Measurements from ENCODE around the gene SYNE1.

The SYNE1 gene

DNA sequence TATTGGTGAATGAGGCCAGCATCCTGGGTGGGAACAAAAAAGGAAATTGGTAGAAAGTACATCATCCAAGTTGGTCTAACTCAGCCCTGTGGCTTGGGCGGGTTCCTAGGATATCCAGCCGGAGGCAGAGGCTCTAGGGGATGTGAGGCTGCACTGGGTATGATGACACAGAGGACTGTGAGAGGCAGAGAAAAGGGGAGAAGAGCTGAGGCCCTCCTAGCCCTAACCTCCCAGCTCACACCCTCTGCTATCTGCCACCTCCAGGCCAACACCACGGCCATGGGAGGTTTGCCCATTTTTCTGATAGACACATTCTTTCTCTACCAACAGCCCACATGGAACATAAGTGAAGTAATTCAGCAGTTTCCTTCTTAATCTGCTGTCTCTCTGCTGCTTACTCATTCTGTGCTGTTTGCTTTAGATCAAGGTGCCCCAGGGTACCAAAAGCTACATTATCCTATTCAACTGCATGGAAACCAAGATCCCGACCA, 545.3 kb downstream of the SYNE1 start:
- in situ Hi-C loops (cut with HindIII; ENCODE audit: low sequenced_read_pairs), result no loop called here
- peak; percentile 67 for DNase-seq (ENCODE audit: low read depth, low spot score)
- no peak overlapping the region for H3K4me3 ChIP-seq (ENCODE audit: low read depth, low read length)
- TF ChIP-seq, protein P1, sequence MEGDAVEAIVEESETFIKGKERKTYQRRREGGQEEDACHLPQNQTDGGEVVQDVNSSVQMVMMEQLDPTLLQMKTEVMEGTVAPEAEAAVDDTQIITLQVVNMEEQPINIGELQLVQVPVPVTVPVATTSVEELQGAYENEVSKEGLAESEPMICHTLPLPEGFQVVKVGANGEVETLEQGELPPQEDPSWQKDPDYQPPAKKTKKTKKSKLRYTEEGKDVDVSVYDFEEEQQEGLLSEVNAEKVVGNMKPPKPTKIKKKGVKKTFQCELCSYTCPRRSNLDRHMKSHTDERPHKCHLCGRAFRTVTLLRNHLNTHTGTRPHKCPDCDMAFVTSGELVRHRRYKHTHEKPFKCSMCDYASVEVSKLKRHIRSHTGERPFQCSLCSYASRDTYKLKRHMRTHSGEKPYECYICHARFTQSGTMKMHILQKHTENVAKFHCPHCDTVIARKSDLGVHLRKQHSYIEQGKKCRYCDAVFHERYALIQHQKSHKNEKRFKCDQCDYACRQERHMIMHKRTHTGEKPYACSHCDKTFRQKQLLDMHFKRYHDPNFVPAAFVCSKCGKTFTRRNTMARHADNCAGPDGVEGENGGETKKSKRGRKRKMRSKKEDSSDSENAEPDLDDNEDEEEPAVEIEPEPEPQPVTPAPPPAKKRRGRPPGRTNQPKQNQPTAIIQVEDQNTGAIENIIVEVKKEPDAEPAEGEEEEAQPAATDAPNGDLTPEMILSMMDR (IDR thresholded peaks at IDR 0.05; ENCODE audit: low read depth, low read length), result no peak

DNA sequence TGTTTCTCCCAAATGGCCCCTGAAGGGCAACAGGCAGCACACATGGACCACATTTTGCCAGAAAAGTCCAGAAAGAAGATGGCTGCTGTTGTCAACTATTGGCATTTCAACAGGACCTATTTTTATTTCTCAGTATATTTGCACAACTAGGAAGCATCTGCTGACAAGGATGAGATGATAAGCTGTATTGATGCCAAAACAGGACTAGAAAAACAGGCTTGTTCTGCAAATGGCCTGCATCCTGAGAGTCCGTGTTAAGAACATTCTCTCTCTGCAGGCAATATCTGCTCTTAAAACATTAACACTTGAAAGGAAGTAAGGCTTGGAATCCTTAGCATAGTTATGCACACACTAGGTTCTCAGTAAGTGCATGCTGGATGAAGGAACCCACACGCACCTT, 546.0 kb downstream of the SYNE1 start:
- no peak overlapping the region for H3K4me3 ChIP-seq (ENCODE audit: low read depth, low read length)
- in situ Hi-C loops (cut with HindIII; ENCODE audit: low sequenced_read_pairs), result no loop called here
- DNase-seq (ENCODE audit: low read depth, low spot score), result no peak
- TF ChIP-seq, protein P1 (IDR thresholded peaks at IDR 0.05; ENCODE audit: low read depth, low read length), result no peak

DNA sequence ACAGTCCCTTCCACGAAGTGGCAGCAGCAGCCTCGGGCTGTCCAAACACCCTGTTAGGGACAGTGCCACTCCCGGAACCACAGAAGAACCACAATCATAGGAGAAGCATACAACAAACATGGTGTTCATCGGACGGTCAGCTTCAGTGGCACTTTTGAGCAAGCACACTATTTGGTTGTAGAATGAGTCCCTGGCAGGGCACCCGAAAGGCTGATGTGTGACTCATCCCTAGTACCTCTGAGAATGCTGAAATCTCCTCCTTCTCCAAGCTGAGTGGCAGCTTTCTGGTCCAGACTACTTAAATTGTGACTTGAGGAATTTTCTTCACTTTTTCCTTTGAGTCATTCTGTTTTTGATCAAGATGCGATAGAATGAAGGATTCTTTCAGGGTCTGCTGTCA, 547.2 kb downstream of the SYNE1 start:
- TF ChIP-seq, protein P1 (IDR thresholded peaks at IDR 0.05; ENCODE audit: low read depth, low read length), result no peak
- in situ Hi-C loops (cut with HindIII; ENCODE audit: low sequenced_read_pairs), result no loop called here
- DNase-seq (ENCODE audit: low read depth, low spot score), result peak; percentile 56
- H3K4me3 ChIP-seq (ENCODE audit: low read depth, low read length), result no peak overlapping the region

DNA sequence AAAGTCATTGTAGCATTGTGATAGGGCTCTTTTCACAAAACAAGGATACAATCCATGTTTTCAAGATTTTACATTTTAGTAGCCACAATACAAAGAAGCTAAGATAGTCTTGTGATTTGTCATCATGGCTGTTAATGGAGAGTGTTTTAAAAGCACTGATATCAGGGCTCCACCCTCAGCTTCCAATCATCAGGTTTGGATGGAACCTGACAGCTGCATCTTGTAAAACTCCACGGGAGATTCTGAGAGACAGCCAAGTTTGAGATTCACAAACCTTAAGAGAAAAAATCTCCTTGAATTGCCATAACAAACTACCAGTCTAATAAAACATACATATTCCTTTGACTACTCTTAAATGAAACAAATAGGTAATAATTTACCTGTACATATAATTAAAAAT, 549.5 kb downstream of the SYNE1 start:
- TF ChIP-seq, protein P1 (IDR thresholded peaks at IDR 0.05; ENCODE audit: low read depth, low read length), result no peak
- DNase-seq (ENCODE audit: low read depth, low spot score), result no peak
- no peak overlapping the region for H3K4me3 ChIP-seq (ENCODE audit: low read depth, low read length)
- in situ Hi-C loops (cut with HindIII; ENCODE audit: low sequenced_read_pairs), result no loop called here

DNA sequence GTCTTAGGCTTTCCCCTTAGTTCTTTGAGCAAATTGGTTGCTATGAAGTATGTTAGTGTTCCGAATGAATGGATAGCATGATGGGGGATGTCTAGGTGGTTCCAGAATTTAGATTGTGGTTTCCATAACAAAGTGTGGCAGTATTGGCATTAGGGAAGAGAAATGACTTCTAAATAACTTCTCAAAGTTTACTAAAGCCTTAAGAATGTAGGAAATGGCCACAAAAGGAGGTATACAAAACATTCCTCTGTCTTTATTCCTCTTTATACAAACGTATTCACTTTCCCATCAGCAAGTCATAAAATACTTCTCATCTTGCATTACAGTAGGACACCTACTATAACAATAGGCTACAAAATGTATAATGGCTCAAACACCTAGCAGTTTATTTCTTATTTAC, 550.1 kb downstream of the SYNE1 start:
- in situ Hi-C loops (cut with HindIII; ENCODE audit: low sequenced_read_pairs), result no loop called here
- peak; percentile 63 for DNase-seq (ENCODE audit: low read depth, low spot score)
- TF ChIP-seq, protein P1 (IDR thresholded peaks at IDR 0.05; ENCODE audit: low read depth, low read length), result no peak
- H3K4me3 ChIP-seq (ENCODE audit: low read depth, low read length), result no peak overlapping the region

DNA sequence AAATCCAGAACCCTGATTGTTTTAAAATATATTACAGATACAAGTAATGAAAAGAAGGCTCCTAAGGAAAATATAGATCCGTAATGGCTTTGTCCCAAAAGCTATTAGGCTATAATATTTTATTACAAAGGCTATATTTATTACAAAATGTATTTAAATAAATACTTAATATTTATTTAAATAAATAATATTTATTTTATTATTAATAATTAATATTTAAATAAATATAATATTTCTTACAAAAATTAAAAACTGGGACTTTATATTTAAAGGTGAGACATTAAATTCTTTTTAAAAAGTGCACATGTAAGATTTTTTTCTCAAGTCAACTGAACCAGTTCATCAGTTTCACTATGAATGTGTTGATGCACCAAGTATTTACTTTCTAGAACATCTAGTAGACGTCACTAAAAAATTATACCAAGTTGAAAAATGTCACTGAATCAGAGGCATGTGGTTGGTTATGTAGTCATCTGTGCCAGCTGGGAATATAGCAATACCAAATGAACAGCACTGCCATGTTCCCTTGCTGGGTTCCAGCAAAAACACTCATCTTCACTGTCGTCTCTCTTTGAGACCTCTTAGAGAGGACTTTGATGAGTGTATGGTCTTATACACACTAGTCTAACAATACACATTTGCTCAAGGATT, 550.8 kb downstream of the SYNE1 start:
- H3K4me3 ChIP-seq (ENCODE audit: low read depth, low read length), result no peak overlapping the region
- in situ Hi-C loops (cut with HindIII; ENCODE audit: low sequenced_read_pairs), result no loop called here
- no peak for DNase-seq (ENCODE audit: low read depth, low spot score)
- TF ChIP-seq, protein P1 (IDR thresholded peaks at IDR 0.05; ENCODE audit: low read depth, low read length), result no peak

All from astrocyte of the spinal cord (primary cell).